OCI-LY3 (cell line): ENCODE data around the gene BLOC1S4.

Experiments
- CTCF ChIP-seq: fragments of 200-600, 300-600 bp; sonication (generic); IDR thresholded peaks from 2 replicates; pipeline ENCODE4 v1.5.1; 2014; ENCODE audit warnings: antibody characterized with exemption, low read length, low read depth
- EZH2phosphoT487 ChIP-seq: fragments of 200-600 bp; shearing (Covaris generic); IDR thresholded peaks from 2 replicates; pipeline ENCODE4 v1.6.1; 2018; ENCODE audit warnings: antibody characterized with exemption, mixed run types, low read depth

GRCh38 chr4:6719611-6720179 lies 3.7 kb downstream of the BLOC1S4 start:
- TF ChIP-seq CTCF, result no peak
- no peak for TF ChIP-seq EZH2phosphoT487
